Keratinocyte (primary cell): ENCODE data around the gene MAP4K3. TPM values are rescaled to one million over a fixed set of nuclear protein-coding genes. Genes with fewer than 3 reads are reported as not detected.

ENCODE experiments used
- DNase-seq: peaks from one replicate; pipeline ENCODE4 v3.0.0-alpha.2; 2011; ENCODE audit warnings: low read depth, missing footprints, low spot score
- FAIRE-seq: peaks from 2 replicates; lab custom pipeline; 2011; peaks lifted over from hg19 to GRCh38; lab: Jason Lieb, UNC
- H2AFZ ChIP-seq: 2 replicates; pipeline ENCODE4 v1.6.0; 2012; ENCODE audit warnings: low read length, control low read depth, inconsistent platforms; ENCODE audit not compliant: control insufficient read depth
- H3K27ac ChIP-seq: 2 replicates; pipeline ENCODE4 v1.5.1; 2011; ENCODE audit warnings: low read length; ENCODE audit not compliant: control insufficient read depth, insufficient read depth
- H3K27me3 ChIP-seq: 3 replicates; pipeline ENCODE4 v1.6.0; 2011; ENCODE audit warnings: low read length; ENCODE audit not compliant: control insufficient read depth, insufficient read depth; ENCODE audit errors: extremely low read depth
- H3K36me3 ChIP-seq, 2 experiments: 2 replicates in 1 of 2; 3 replicates in 1 of 2; pipeline ENCODE4 v1.5.1; 2011; ENCODE audit warnings: low read length in 2 of 2, mild to moderate bottlenecking in 1 of 2; ENCODE audit not compliant: control insufficient read depth in 2 of 2, insufficient read depth in 2 of 2; ENCODE audit errors: extremely low read depth in 1 of 2
- H3K4me1 ChIP-seq: 3 replicates; pipeline ENCODE4 v1.5.1; 2011; ENCODE audit warnings: low read length; ENCODE audit not compliant: control insufficient read depth, insufficient read depth; ENCODE audit errors: extremely low read depth
- H3K4me2 ChIP-seq: 3 replicates; pipeline ENCODE4 v1.6.0; 2011; ENCODE audit warnings: low read depth, low read length; ENCODE audit not compliant: control insufficient read depth, insufficient read depth; ENCODE audit errors: extremely low read depth
- H3K4me3 ChIP-seq, 3 experiments: fragments of 200-600 bp in 1 of 3; sonication (generic) in 1 of 3; 2 replicates in 2 of 3; 3 replicates in 1 of 3; pipeline ENCODE4 v1.5.1; 2011 to 2016; ENCODE audit warnings: low read length in 3 of 3, mild to moderate bottlenecking in 3 of 3, control low read depth in 2 of 3, inconsistent platforms in 1 of 3, low read depth in 1 of 3, mixed read lengths in 1 of 3, mixed run types in 1 of 3, moderate library complexity in 1 of 3; ENCODE audit not compliant: control insufficient read depth in 2 of 3, insufficient read depth in 2 of 3; ENCODE audit errors: extremely low read depth in 1 of 3
- H3K79me2 ChIP-seq: 2 replicates; pipeline ENCODE4 v1.6.0; 2012; ENCODE audit warnings: low read length; ENCODE audit not compliant: control insufficient read depth, insufficient read depth
- H3K9ac ChIP-seq: 3 replicates; pipeline ENCODE4 v1.6.0; 2011; ENCODE audit warnings: low read length; ENCODE audit not compliant: control insufficient read depth, insufficient read depth; ENCODE audit errors: extremely low read depth
- H3K9me1 ChIP-seq: 3 replicates; pipeline ENCODE4 v1.6.0; 2011; ENCODE audit warnings: low read length; ENCODE audit not compliant: control insufficient read depth, insufficient read depth; ENCODE audit errors: extremely low read depth
- H3K9me3 ChIP-seq: 2 replicates; pipeline ENCODE4 v1.5.1; 2012; ENCODE audit warnings: low read depth, low read length; ENCODE audit not compliant: control insufficient read depth
- H4K20me1 ChIP-seq: 3 replicates; pipeline ENCODE4 v1.6.0; 2011; ENCODE audit warnings: low read length; ENCODE audit not compliant: control insufficient read depth, insufficient read depth; ENCODE audit errors: extremely low read depth
- CTCF ChIP-seq, 3 experiments: IDR thresholded peaks in 1 of 3; conservative IDR thresholded peaks in 1 of 3; optimal IDR thresholded peaks in 1 of 3; 2 replicates in 2 of 3; 3 replicates in 1 of 3; pipeline versions ENCODE3 to v1.5.1; 2011; ENCODE audit warnings: low read length in 3 of 3, mild to moderate bottlenecking in 3 of 3, moderate library complexity in 2 of 3, control low read depth in 1 of 3, inconsistent platforms in 1 of 3; ENCODE audit not compliant: insufficient read depth in 2 of 3; ENCODE audit errors: extremely low read depth in 1 of 3
- EZH2 ChIP-seq: IDR thresholded peaks from one replicate; pipeline ENCODE4 v1.6.1; 2012; ENCODE audit warnings: inconsistent platforms, mild to moderate bottlenecking, low read length, moderate library complexity
- dilution Hi-C: fragments of 300-500 bp; cut with MboI; formaldehyde crosslinking; loops from one replicate; pipeline ENCODE4 v1.7.0; 2020; ENCODE audit warnings: low sequenced_read_pairs; ENCODE audit not compliant: extremely low pct_ligation_motif_present
- polyA plus RNA-seq, 5 experiments: library from polyadenylated mRNA; depleted of rRNA in 3 of 5; stranded (reverse) in 3 of 5; stranded (forward) in 1 of 5; unstranded in 1 of 5; fragments of >200 nt; gene quantifications; 1 replicate in 1 of 5; 2 replicates in 3 of 5; 3 replicates in 1 of 5; pipeline versions ENCODE4 v1.2.1 to v1.2.3, GENCODE V29; 2011 to 2012; ENCODE audit warnings: missing spikeins in 2 of 5, low read depth in 1 of 5, low replicate concordance in 1 of 5

The MAP4K3 gene
- polyA plus RNA-seq, 1 donor (not counting 4 experiments of a cell fraction or from before 2014, with no cell fraction given) = 19.4 TPM

- dilution Hi-C loops = loop anchor here (25.0 kb wide), 1 partner anchor 154 kb away; no protein-coding TSS in a partner anchor
Observed at GRCh38 chr2:39216346-39217191, 220.5 kb downstream of the MAP4K3 start.

GRCh38 chr2:39215545-39215944 is 221.5 kb downstream of the MAP4K3 start:
- H3K4me1 ChIP-seq = no peaks in the 10 kb centered on the region
- no peaks in the 10 kb centered on the region for H3K36me3 ChIP-seq
- H4K20me1 ChIP-seq = no peaks in the 10 kb centered on the region
- H3K9ac ChIP-seq = no peak overlapping the region
- H3K27me3 ChIP-seq = no peaks in the 10 kb centered on the region
- H3K4me2 ChIP-seq = no peak overlapping the region
- dilution Hi-C loops = loop anchor here (25.0 kb wide), 1 partner anchor 153 kb away; no protein-coding TSS in a partner anchor
- no peak overlapping the region for H3K4me3 ChIP-seq
- DNase-seq (no peak), FAIRE-seq (no peak)
- no peaks in the 10 kb centered on the region for H3K79me2 ChIP-seq
- no peaks in the 10 kb centered on the region for H3K9me1 ChIP-seq
- no peaks in the 10 kb centered on the region for H3K9me3 ChIP-seq
- no peak overlapping the region for H2AFZ ChIP-seq
- no peak overlapping the region for H3K27ac ChIP-seq
- no peak for TF ChIP-seq EZH2
- no peak for TF ChIP-seq CTCF (optimal IDR thresholded peaks at IDR 0.05 in 1 of 3, IDR thresholded peaks at IDR 0.05 in 1 of 3, conservative IDR thresholded peaks at IDR 0.05 in 1 of 3; ENCODE audit: extremely low read depth in 1 of 3, insufficient read depth in 2 of 3, low read length in 3 of 3)

More at GRCh38 chr2:39216346-39217191, 220.5 kb downstream of the MAP4K3 start:
- no peaks in the 10 kb centered on the region for H3K79me2 ChIP-seq
- H4K20me1 ChIP-seq = no peaks in the 10 kb centered on the region
- FAIRE-seq (no peak), DNase-seq (no peak)
- no peak overlapping the region for H3K9ac ChIP-seq
- no peak overlapping the region for H2AFZ ChIP-seq
- no peaks in the 10 kb centered on the region for H3K4me1 ChIP-seq
- TF ChIP-seq CTCF (optimal IDR thresholded peaks at IDR 0.05 in 1 of 3, IDR thresholded peaks at IDR 0.05 in 1 of 3, conservative IDR thresholded peaks at IDR 0.05 in 1 of 3; ENCODE audit: extremely low read depth in 1 of 3, insufficient read depth in 2 of 3, low read length in 3 of 3) = no peak
- TF ChIP-seq EZH2 = no peak
- no peak overlapping the region for H3K4me3 ChIP-seq
- H3K4me2 ChIP-seq = no peak overlapping the region
- H3K27ac ChIP-seq = no peak overlapping the region
- no peaks in the 10 kb centered on the region for H3K9me3 ChIP-seq
- no peaks in the 10 kb centered on the region for H3K36me3 ChIP-seq
- no peaks in the 10 kb centered on the region for H3K9me1 ChIP-seq
- H3K27me3 ChIP-seq = no peaks in the 10 kb centered on the region
